Measurements from ENCODE around the gene RPS15. TPM values are rescaled to one million over a fixed set of nuclear protein-coding genes. Genes with fewer than 3 reads are reported as not detected.

Gene RPS15
- total RNA-seq, 2 experiments from 2014 or later = 1,378 to 1,409 TPM

- ChIA-PET CTCF (no interaction called here), POLR2A (interaction anchor here (1.4 kb wide), 1 partner anchor 19 kb away, joined by 3 read pairs; no protein-coding TSS in a partner anchor)
- H3K4me3 Mint-ChIP-seq = no peak within 1 kb of the TSS
- peak; percentile 33 for DNase-seq
- no peaks in the 10 kb centered on the region for H3K9me3 Mint-ChIP-seq
- H3K27ac Mint-ChIP-seq = no peak within 1 kb of the TSS
- H3K27me3 Mint-ChIP-seq = peaks cover 55% of the 10 kb centered on the region
- H3K36me3 Mint-ChIP-seq (ENCODE audit: low read depth) = no peaks in the 10 kb centered on the region
- H3K4me1 Mint-ChIP-seq = peaks cover 23% of the 10 kb centered on the region
These were observed 11.6 kb downstream of the RPS15 start, which contains the start of gene APC2 for GRCh38 chr19:1449467-1450442. Gene APC2 (plus strand): TSS chr19:1450121. CDS start chr19:1453002, 2,881 bp downstream.

- no peak overlapping the region for H3K4me3 Mint-ChIP-seq
- peaks cover 25% of the 10 kb centered on the region for H3K4me1 Mint-ChIP-seq
- H3K27ac Mint-ChIP-seq = no peak overlapping the region
- CTCF ChIA-PET = interaction anchor here (0.6 kb wide), 1 partner anchor 876 kb away, joined by 3 read pairs; no protein-coding TSS in a partner anchor
- H3K9me3 Mint-ChIP-seq = no peaks in the 10 kb centered on the region
- no peak for DNase-seq
- POLR2A ChIA-PET = interaction anchor here (1.0 to 1.4 kb wide), 2 partner anchors 17 to 38 kb away, joined by 3 read pairs; no protein-coding TSS in a partner anchor
- peaks cover 62% of the 10 kb centered on the region for H3K27me3 Mint-ChIP-seq
- no peaks in the 10 kb centered on the region for H3K36me3 Mint-ChIP-seq (ENCODE audit: low read depth)
These were observed 12.8 kb downstream of the RPS15 start for GRCh38 chr19:1450735-1451731.

DNA sequence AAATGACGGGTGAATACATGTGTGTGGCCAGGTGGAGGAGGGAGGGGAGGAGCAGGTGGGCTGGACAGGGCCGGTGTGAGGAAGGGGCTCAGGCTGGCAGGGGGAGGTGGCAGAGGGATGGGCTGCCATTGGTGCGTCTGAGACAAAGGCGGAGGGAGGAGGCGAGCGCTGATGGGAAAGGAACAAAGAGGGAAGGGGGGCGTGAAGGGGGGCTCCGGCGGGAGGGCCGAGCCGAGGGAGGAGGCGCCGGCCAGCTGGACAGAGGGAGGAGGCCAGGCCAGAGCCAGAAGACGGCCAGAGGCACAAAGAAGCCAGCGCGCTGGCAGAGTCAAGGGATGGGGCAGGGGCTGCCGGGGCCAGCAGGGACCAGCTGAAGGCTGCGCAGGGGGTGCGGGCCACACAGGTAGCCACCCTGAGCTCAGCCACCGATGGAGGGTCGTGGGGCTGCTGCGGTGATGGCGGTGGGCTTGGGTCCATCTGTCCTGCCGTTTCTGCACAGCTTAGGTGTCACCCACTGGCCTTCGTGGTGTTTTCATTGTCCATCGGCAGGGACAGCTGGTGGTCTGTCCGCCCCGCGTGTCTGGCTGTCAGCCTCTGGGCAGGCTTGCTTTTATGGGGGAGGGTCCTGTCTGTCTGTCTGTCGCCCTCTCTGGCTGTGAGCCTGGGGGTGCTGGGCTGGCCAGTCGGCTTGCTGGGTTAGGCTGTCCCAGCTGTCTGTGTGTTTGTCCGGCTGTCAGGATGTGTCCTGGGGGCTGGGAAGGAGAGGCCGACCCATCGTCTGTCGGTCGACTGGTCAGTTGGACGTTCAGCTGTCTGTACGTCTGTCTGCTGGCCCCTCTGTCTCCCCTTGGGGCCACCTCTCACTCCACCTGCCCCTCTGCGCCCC is 14.0 kb downstream of the RPS15 start:
- POLR2A ChIA-PET = no interaction called here
- no peak for DNase-seq
- Mint-ChIP-seq H3K4me1 (peaks cover 25% of the 10 kb centered on the region), H3K9me3 (no peaks in the 10 kb centered on the region), H3K27ac (no peak overlapping the region), H3K36me3 (ENCODE audit: low read depth) (no peaks in the 10 kb centered on the region), H3K27me3 (peaks cover 60% of the 10 kb centered on the region), H3K4me3 (no peak overlapping the region)
- CTCF ChIA-PET = no interaction called here

- ChIA-PET CTCF (no interaction called here), POLR2A (no interaction called here)
- H3K36me3 Mint-ChIP-seq (ENCODE audit: low read depth) = no peaks in the 10 kb centered on the region
- DNase-seq = no peak
- no peak overlapping the region for H3K4me3 Mint-ChIP-seq
- H3K9me3 Mint-ChIP-seq = no peaks in the 10 kb centered on the region
- H3K4me1 Mint-ChIP-seq = peaks cover 21% of the 10 kb centered on the region
- no peak overlapping the region for H3K27ac Mint-ChIP-seq
- H3K27me3 Mint-ChIP-seq = peaks cover 58% of the 10 kb centered on the region
These were observed 14.8 kb downstream of the RPS15 start for GRCh38 chr19:1452802-1453524.

DNA sequence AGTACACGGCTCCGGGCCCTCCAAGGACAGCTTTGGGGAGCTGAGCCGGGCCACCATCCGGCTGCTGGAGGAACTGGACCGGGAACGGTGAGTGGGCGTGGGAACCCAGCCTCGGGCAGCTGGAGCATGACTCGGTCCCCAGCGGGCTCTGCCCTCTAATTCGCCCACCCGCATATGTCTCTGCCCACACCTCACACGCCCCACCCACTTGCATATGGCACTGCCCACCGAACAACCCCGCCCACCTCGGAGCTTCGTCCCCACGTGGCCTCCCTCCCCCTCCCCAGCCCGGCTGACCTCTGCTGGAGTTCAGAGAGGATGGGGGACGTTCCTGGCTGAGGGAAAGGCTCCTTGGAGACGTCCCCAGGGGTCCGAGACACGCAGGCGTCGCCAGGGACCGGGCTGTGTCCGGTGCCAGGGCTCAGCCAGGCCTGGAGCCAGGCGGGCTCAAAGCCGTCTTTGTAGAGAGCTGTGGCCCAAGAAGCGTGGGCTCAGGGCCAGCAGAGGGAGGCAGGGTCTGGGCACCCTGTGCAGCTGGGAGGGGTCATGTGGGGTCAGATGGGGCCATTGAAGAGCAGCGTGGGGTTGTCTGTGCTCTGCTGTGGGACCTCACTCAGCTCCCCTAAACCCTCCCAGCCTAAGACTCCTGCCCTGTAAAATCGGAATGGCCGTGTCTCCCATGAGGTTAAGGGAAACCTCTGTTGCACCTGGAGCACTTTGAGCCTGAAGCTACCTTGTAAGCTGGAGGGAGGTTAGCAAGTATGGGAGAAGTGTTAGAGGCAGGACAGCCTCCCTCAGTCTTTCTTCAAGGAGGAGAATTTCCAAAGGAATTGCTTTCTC is 15.5 kb downstream of the RPS15 start:
- Mint-ChIP-seq H3K4me3 (no peak overlapping the region), H3K27me3 (peaks cover 59% of the 10 kb centered on the region), H3K27ac (no peak overlapping the region), H3K4me1 (peaks cover 21% of the 10 kb centered on the region), H3K9me3 (no peaks in the 10 kb centered on the region), H3K36me3 (ENCODE audit: low read depth) (no peaks in the 10 kb centered on the region)
- POLR2A ChIA-PET = no interaction called here
- no peak for DNase-seq
- CTCF ChIA-PET = interaction anchor here (1.5 to 1.7 kb wide), 2 partner anchors 15 to 209 kb away, joined by 4 to 6 read pairs; no protein-coding TSS in a partner anchor

GRCh38 chr19:1455002-1455335 is 16.8 kb downstream of the RPS15 start:
- Mint-ChIP-seq H3K27me3 (peaks cover 59% of the 10 kb centered on the region), H3K36me3 (ENCODE audit: low read depth) (no peaks in the 10 kb centered on the region), H3K27ac (no peak overlapping the region), H3K4me1 (peaks cover 17% of the 10 kb centered on the region), H3K4me3 (no peak overlapping the region), H3K9me3 (no peaks in the 10 kb centered on the region)
- ChIA-PET POLR2A (interaction anchor here (0.6 to 1.6 kb wide), 3 partner anchors 11 to 18 kb away, joined by 3 to 7 read pairs (median 5); no protein-coding TSS in a partner anchor), CTCF (interaction anchor here (1.4 to 1.7 kb wide), 3 partner anchors 9 to 210 kb away, joined by 4 to 6 read pairs (median 4); no protein-coding TSS in a partner anchor)
- DNase-seq = no peak

- ChIA-PET POLR2A (interaction anchor here (0.6 to 1.6 kb wide), 4 partner anchors 10 to 18 kb away, joined by 3 to 7 read pairs (median 4); no protein-coding TSS in a partner anchor), CTCF (interaction anchor here (1.4 to 1.7 kb wide), 3 partner anchors 10 to 211 kb away, joined by 4 to 6 read pairs (median 4); no protein-coding TSS in a partner anchor)
- Mint-ChIP-seq H3K9me3 (no peaks in the 10 kb centered on the region), H3K4me1 (peaks cover 14% of the 10 kb centered on the region), H3K27ac (no peak overlapping the region), H3K4me3 (no peak overlapping the region), H3K27me3 (peaks cover 55% of the 10 kb centered on the region), H3K36me3 (ENCODE audit: low read depth) (no peaks in the 10 kb centered on the region)
- peak; percentile 72 for DNase-seq
These were observed 17.3 kb downstream of the RPS15 start for GRCh38 chr19:1455336-1456120.

- no peak overlapping the region for H3K4me3 Mint-ChIP-seq
- DNase-seq = no peak
- H3K4me1 Mint-ChIP-seq = peaks cover 12% of the 10 kb centered on the region
- ChIA-PET CTCF (interaction anchor here (1.4 kb wide), 1 partner anchor 11 kb away, joined by 4 read pairs; no protein-coding TSS in a partner anchor), POLR2A (interaction anchor here (1.2 to 1.6 kb wide), 3 partner anchors 10 to 15 kb away, joined by 4 to 7 read pairs (median 5); no protein-coding TSS in a partner anchor)
- H3K27me3 Mint-ChIP-seq = peaks cover 47% of the 10 kb centered on the region
- no peaks in the 10 kb centered on the region for H3K9me3 Mint-ChIP-seq
- no peaks in the 10 kb centered on the region for H3K36me3 Mint-ChIP-seq (ENCODE audit: low read depth)
- H3K27ac Mint-ChIP-seq = no peak overlapping the region
These were observed 18.1 kb downstream of the RPS15 start for GRCh38 chr19:1456121-1456900.

DNA sequence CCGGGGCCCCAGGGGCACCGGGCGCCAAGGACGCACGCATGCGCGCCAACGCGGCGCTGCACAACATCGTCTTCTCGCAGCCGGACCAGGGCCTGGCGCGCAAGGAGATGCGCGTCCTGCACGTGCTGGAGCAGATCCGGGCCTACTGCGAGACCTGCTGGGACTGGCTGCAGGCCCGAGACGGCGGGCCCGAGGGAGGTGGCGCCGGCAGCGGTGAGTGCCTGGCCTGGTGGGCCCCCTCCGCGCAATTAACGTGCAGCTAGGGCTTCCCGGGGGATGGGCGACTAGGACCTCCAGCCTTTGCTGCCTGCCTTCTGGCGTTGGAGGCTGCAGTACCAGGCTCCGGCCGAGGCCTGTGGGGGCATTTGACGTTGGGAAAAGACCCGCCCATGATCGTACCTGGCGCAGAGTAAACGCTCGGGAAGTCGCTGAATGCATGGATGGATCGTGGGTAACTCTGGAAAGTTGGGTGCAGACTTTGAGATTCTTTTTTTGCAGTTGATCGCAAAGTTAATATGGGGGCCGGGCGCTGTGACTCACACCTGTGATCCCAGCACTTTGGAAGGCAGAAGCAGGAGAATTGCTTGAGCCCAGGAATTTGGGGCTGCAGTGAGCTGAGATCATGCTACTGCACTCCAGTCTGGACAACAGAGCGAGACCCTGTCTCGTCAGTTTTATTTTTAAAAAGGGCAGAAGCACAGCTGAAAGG is 19.0 kb downstream of the RPS15 start:
- no peaks in the 10 kb centered on the region for H3K36me3 Mint-ChIP-seq (ENCODE audit: low read depth)
- POLR2A ChIA-PET = interaction anchor here (1.0 to 1.6 kb wide), 2 partner anchors 10 to 12 kb away, joined by 3 read pairs; no protein-coding TSS in a partner anchor
- no peak for DNase-seq

More for the DNA sequence above, 19.0 kb downstream of the RPS15 start:
- Mint-ChIP-seq H3K4me1 (peaks cover 12% of the 10 kb centered on the region), H3K27ac (no peak overlapping the region), H3K9me3 (no peaks in the 10 kb centered on the region), H3K4me3 (no peak overlapping the region), H3K27me3 (peaks cover 41% of the 10 kb centered on the region)
- CTCF ChIA-PET = interaction anchor here (0.9 kb wide), 1 partner anchor 13 kb away, joined by 3 read pairs; no protein-coding TSS in a partner anchor
